ENCODE measurements around the gene EFEMP2.

EFEMP2 gene

DNA sequence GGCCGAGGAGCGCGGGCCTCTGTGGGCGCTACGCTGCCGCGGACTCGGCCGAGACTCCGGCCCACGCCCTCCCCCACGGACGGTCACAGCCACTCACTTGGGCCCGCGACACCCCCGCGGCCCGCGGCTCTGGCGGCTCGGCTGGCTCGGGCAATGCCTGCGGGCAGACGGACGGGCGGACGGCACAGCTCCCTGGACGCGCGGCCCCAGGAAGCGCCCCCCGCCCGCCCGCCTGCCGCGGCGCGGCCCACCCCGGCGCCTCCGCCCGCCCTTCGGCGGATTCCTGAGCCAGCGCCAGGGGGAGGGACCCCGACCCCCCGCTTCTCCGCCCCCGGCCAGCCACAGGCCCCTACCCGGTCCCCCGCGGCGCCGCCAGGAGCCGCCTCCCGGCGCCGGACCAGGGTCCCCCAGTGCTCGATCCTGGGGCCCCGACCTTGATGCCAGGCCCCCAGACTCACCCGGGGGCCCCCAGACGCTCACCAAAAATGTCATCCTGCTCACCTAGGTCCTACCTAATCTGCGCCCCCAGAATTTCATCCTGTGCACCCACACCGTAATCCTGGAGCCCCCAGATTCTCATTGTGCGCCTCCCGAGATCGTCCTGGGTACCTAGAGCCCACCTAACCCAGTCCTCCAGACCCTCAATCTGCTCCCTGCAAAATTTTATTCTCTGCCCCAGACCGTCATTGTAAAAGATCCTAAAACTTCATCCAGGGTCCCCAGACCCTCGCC, at the start of gene EFEMP2:
Gene EFEMP2 (minus strand): TSS at position 215 of the 732 bp plus-strand sequence. CDS start 446 bp downstream, outside the sequence.
- H3K4me1 ChIP-seq = peaks cover 46 to 64% (median 58%) of the 10 kb centered on the region in 10 experiments
- H3K27ac ChIP-seq = peak within 1 kb of the TSS; percentile 36 to 72 (median 56); a peak in 20 of 22 replicates
- H3K9ac ChIP-seq = peak within 1 kb of the TSS; percentile 52 to 80 (median 74)

DNA sequence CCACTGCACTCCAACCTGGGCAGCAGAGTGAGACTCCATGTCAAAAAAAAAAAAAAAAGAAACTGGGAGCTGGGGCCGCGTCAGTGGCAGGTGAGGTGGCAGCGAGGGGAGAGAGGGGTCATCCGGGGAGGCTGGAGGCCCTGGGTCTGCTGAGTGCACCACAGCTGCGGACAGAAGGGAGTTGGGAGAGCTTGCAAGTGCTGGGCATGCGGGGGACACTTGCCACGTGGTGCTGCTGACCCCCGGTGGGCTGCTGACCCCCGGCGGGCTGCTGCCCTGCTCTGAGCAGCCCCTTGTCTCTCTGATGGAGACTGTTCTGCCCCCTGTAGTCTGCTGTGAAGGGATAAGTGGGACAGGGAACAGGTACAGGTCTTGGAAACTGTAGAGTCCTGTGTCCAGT, 49.3 kb upstream of the EFEMP2 start:
- H3K4me1 ChIP-seq = peaks cover 27 to 40% (median 32%) of the 10 kb centered on the region in 10 experiments
- H3K27ac ChIP-seq = no peak overlapping the region
- H3K4me2 ChIP-seq = no peak overlapping the region
- H3K9ac ChIP-seq = peak overlapping the region in 3 of 11 experiments; percentile 21 to 26 (median 24); a peak in 2 of 22 replicates
- H4K20me1 ChIP-seq = peaks cover under 1 to 22% (median 8%) of the 10 kb centered on the region in 11 experiments; a peak in 11 of 22 replicates
- no peak overlapping the region for H3K4me3 ChIP-seq
- peaks cover 15 to 38% (median 24%) of the 10 kb centered on the region in 11 experiments for H3K36me3 ChIP-seq
- no peaks in the 10 kb centered on the region for H3K27me3 ChIP-seq
- no peak for TF ChIP-seq Cebpa-rat (IDR thresholded peaks at IDR 0.05)
- no peaks in the 10 kb centered on the region for H3K9me3 ChIP-seq (replicated peaks in 1 of 11)

More for the DNA sequence above, at the start of gene EFEMP2:
- Histone ChIP-seq H4K20me1 (peaks cover 0 to 40% (median 32%) of the 10 kb centered on the region in 11 experiments; a peak in 17 of 22 replicates), H3K4me2 (peak within 1 kb of the TSS; percentile 91 to 100 (median 98)), H3K27me3 (peaks cover 0 to 33% (median 25%) of the 10 kb centered on the region in 11 experiments; a peak in 19 of 22 replicates), H3K4me3 (peak within 1 kb of the TSS; percentile 51 to 72 (median 58)), H3K9me3 (replicated peaks in 1 of 11) (no peaks in the 10 kb centered on the region), H3K36me3 (peaks cover 0 to 9% (median 5%) of the 10 kb centered on the region in 11 experiments; a peak in 6 of 22 replicates)
- no peak for TF ChIP-seq Cebpa-rat (IDR thresholded peaks at IDR 0.05)

DNA sequence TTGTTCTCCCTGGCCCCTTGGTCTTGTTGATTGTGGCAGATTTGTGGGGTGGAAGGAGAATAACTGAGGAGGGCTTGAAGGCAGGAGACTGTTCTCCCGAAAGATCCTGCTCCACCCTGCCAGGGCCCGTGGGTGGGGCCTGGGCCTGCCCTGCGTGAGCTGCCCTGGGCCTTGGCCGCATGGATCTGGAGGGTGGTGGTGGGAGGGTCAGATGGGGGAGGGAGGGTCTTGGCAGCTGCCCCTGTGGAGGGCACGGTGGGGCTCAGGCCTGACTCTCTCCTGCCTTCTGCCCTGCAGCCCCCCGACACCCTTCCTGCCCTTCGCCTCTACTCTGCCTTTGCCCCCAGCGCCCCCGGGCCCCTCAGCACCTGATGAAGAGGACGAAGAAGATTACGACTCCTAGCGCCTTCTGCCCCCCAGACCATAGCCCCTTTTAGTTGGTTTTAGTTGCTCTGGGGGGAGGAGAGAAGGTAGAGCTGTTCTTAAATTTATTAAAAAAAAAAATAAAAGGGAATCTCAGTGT, 48.5 kb upstream of the EFEMP2 start:
- Histone ChIP-seq H3K9ac (peak overlapping the region; percentile 72 to 89 (median 83); a peak in 19 of 22 replicates), H3K4me2 (peak overlapping the region; percentile 91 to 100 (median 99)), H4K20me1 (peaks cover 5 to 29% (median 13%) of the 10 kb centered on the region in 11 experiments; a peak in 11 of 22 replicates), H3K9me3 (replicated peaks in 1 of 11) (no peaks in the 10 kb centered on the region), H3K27ac (peak overlapping the region in 3 of 11 experiments; percentile 82 to 83 (median 83); a peak in 3 of 22 replicates), H3K36me3 (peaks cover 15 to 38% (median 24%) of the 10 kb centered on the region in 11 experiments), H3K27me3 (no peaks in the 10 kb centered on the region), H3K4me3 (peak overlapping the region in 8 of 10 experiments; percentile 65 to 90 (median 84); a peak in 14 of 20 replicates), H3K4me1 (peaks cover 33 to 45% (median 37%) of the 10 kb centered on the region in 10 experiments)
- no peak for TF ChIP-seq Cebpa-rat (IDR thresholded peaks at IDR 0.05)

DNA sequence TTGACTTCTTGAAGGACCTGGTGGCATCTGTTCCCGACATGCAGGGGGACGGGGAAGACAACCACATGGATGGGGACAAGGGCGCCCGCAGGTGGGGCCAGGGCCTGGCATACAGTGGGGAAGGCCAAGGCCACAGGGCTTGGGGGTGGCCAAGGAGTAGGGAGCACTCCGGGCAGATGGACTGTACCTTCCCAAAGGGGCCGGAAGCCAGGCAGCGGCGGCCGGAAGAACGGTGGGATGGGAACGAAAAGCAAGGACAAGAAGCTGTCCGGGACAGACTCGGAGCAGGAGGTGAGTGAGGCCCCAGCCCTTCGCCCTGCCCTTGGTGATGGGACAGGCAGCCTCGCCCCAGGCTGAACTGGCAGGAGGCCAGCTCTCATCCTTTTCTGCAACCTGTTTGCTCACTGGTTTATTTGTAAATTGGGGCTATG, 47.8 kb upstream of the EFEMP2 start:
- Histone ChIP-seq H3K36me3 (peaks cover 15 to 38% (median 24%) of the 10 kb centered on the region in 11 experiments), H3K4me2 (peak overlapping the region; percentile 91 to 100 (median 99)), H3K4me1 (peaks cover 40 to 52% (median 44%) of the 10 kb centered on the region in 10 experiments), H3K9me3 (replicated peaks in 1 of 11) (no peaks in the 10 kb centered on the region), H3K27me3 (no peaks in the 10 kb centered on the region), H3K27ac (peak overlapping the region; percentile 8 to 84 (median 78); a peak in 20 of 22 replicates), H3K9ac (peak overlapping the region; percentile 72 to 89 (median 83)), H3K4me3 (peak overlapping the region; percentile 65 to 90 (median 84)), H4K20me1 (peaks cover 5 to 31% (median 19%) of the 10 kb centered on the region in 11 experiments; a peak in 13 of 22 replicates)
- no peak for TF ChIP-seq Cebpa-rat (IDR thresholded peaks at IDR 0.05)

DNA sequence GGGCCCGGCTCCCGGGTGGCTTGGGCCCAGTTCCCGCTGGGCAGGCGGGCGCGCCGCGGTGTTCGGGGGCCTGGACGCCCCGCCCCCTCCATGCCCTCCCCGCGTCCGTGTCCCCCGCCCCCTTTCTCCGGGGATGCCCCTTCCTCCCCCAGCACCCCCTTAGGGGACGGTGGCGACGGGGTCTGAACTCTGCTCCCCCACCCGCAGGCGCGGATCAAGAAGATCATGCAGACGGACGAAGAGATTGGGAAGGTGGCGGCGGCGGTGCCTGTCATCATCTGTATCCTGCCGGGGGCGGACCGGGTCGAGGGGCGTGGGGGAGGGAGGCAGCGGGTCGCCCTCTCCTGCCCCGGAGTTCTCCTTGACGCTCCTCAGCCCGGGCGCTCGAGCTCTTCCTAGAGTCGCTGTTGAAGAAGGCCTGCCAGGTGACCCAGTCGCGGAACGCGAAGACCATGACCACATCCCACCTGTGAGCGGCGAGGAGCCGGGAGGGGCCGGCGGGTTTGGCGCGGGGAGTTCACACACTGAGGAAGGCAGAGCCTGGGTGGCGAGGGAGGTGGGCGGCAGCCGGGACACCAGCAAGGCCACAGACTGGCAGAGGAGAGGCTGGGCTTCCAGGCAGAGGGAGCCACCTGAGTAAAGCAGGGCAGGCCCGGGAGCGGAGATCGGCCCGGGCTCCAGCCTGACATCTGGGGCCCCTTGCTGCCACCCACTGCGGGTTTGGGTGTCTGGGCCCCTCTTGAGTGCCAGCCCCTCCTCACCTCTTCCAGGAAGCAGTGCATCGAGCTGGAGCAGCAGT, 47.2 kb upstream of the EFEMP2 start:
- H3K4me2 ChIP-seq = peak overlapping the region; percentile 91 to 100 (median 99)
- H3K9me3 ChIP-seq (replicated peaks in 1 of 11) = no peaks in the 10 kb centered on the region
- peak overlapping the region; percentile 8 to 84 (median 78); a peak in 21 of 22 replicates for H3K27ac ChIP-seq
- H3K4me3 ChIP-seq = peak overlapping the region; percentile 65 to 90 (median 84)
- TF ChIP-seq Cebpa-rat (IDR thresholded peaks at IDR 0.05) = no peak
- H3K27me3 ChIP-seq = no peaks in the 10 kb centered on the region
- peak overlapping the region; percentile 72 to 89 (median 83) for H3K9ac ChIP-seq
- H3K4me1 ChIP-seq = peaks cover 46 to 58% (median 50%) of the 10 kb centered on the region in 10 experiments
- peaks cover 5 to 36% (median 24%) of the 10 kb centered on the region in 11 experiments; a peak in 14 of 22 replicates for H4K20me1 ChIP-seq
- peaks cover 15 to 37% (median 24%) of the 10 kb centered on the region in 11 experiments for H3K36me3 ChIP-seq

DNA sequence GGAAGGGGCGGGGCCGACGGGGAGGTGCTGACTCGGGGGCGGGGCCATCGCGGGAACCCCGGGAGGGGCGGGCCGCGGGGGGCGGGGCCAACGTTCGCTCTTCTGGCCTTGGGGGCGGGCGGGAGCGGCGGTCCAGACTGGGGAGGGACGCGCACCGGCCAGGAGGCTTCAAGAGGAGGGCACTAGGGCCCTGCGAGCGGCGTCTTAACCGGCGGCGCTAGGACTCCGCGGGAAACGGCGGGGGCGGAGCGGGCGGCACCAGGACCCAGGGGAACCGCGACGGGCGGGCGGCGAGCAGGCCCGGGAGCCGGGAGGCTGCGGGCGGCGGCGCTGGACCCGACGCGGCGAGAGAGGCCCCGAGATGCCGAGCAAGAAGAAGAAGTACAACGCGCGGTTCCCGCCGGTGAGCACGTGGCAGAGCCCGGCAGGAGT, 46.6 kb upstream of the EFEMP2 start, which contains the start of gene DRAP1:
Gene DRAP1 (plus strand): TSS at position 286 of the 432 bp plus-strand sequence. CDS start 76 bp downstream, at position 362.
- H3K4me2 ChIP-seq = peak within 1 kb of the TSS; percentile 94 to 100 (median 99)
- no peak for TF ChIP-seq Cebpa-rat (IDR thresholded peaks at IDR 0.05)
- peaks cover 5 to 36% (median 24%) of the 10 kb centered on the region in 11 experiments; a peak in 14 of 22 replicates for H4K20me1 ChIP-seq
- peak within 1 kb of the TSS; percentile 78 to 99 (median 92) for H3K4me3 ChIP-seq
- peak within 1 kb of the TSS; percentile 89 to 99 (median 96) for H3K9ac ChIP-seq
- peaks cover 51 to 61% (median 55%) of the 10 kb centered on the region in 10 experiments for H3K4me1 ChIP-seq
- H3K36me3 ChIP-seq = peaks cover 15 to 36% (median 24%) of the 10 kb centered on the region in 11 experiments
- H3K27me3 ChIP-seq = no peaks in the 10 kb centered on the region
- no peaks in the 10 kb centered on the region for H3K9me3 ChIP-seq (replicated peaks in 1 of 11)
- H3K27ac ChIP-seq = peak within 1 kb of the TSS; percentile 90 to 97 (median 93)

DNA sequence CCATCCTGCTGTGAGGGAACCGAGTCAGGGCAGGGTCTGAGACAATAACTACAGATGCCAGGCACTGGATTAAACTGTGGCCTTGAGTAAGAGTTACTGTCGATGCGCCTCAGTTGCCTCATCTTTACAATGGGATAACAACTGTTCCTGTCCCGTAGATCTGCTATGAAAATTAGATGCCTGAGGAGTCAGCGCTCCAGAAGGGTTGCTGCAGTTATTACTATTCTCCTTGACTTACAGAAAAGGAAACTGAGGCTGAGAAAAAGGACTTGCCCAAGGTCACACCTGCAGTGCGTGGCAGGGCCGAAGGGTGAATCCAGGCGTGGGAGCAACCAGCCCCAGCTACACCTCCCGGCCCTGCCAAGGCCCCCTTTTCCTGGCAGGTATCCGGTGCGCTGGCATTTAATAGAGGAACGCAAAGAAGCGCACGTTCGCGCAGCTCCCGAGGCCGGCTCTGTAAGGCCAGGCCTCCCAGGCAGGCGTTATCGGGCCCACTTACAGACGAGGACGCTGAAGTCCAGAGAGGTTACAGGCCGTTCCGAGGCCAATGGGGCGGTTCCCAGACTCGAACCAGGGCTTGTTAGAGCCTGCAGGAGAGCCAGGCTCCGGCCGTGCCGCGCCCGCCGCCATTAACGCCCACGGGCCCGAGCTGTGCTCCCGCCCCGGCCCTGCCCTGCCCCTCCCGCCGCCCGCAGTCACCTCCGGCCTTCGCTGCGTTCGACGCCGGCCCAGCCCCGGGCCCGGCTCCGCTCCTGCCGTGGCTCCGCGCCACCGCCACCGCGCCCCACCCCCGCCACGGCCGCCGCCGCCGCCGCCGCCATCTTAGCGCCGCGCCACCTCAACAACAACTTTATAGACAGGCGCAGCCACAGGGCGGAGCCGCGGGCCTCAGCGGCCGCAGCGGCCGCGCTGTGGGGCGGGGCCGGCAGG, 45.9 kb upstream of the EFEMP2 start, which contains the start of gene C11orf68:
Gene C11orf68 (minus strand): TSS at position 852 of the 930 bp plus-strand sequence. CDS start 31 bp downstream, at position 821.
- Histone ChIP-seq H3K4me3 (peak within 1 kb of the TSS; percentile 78 to 99 (median 92)), H3K4me2 (peak within 1 kb of the TSS; percentile 94 to 100 (median 99)), H3K36me3 (peaks cover 15 to 34% (median 22%) of the 10 kb centered on the region in 11 experiments), H3K9me3 (replicated peaks in 1 of 11) (no peaks in the 10 kb centered on the region), H3K9ac (peak within 1 kb of the TSS; percentile 89 to 99 (median 96)), H4K20me1 (peaks cover 5 to 36% (median 24%) of the 10 kb centered on the region in 11 experiments; a peak in 14 of 22 replicates), H3K27ac (peak within 1 kb of the TSS; percentile 90 to 97 (median 93)), H3K27me3 (no peaks in the 10 kb centered on the region), H3K4me1 (peaks cover 51 to 61% (median 56%) of the 10 kb centered on the region in 10 experiments)
- no peak for TF ChIP-seq Cebpa-rat (IDR thresholded peaks at IDR 0.05)
